HUDEP-2 (cell line): ENCODE data around the gene CSF1R.

Experiments used
- DNase-seq, 76 experiments: peaks; one replicate each; lab custom pipeline; 2025; ENCODE audit not compliant: unreplicated experiment in 76 of 76; lab: John Stamatoyannopoulos, UW

The CSF1R gene

GRCh38 chr5:150034662-150035061 is 51.7 kb downstream of the CSF1R start:
- DNase-seq, result no peak

GRCh38 chr5:150033334-150033733 is 53.0 kb downstream of the CSF1R start:
- no peak for DNase-seq

- DNase-seq, result peak in 12 of 76 experiments; percentile 9 to 49 (median 40)
Measured at GRCh38 chr5:150028047-150028446, 58.3 kb downstream of the CSF1R start.

GRCh38 chr5:150026682-150027172 is 59.6 kb downstream of the CSF1R start:
- peak in 75 of 76 experiments; percentile 9 to 89 (median 67) for DNase-seq

- peak in 29 of 76 experiments; percentile 7 to 67 (median 29) for DNase-seq
Measured at GRCh38 chr5:150024346-150024984, 61.9 kb downstream of the CSF1R start.

- no peak for DNase-seq
Measured at GRCh38 chr5:150023136-150023535, 63.2 kb downstream of the CSF1R start.

GRCh38 chr5:150022681-150023080 is 63.7 kb downstream of the CSF1R start:
- DNase-seq, result no peak

GRCh38 chr5:150022158-150022531 is 64.2 kb downstream of the CSF1R start:
- peak in 1 of 76 experiments; percentile 10 for DNase-seq

- DNase-seq, result no peak
Measured at GRCh38 chr5:150021491-150022157, 64.7 kb downstream of the CSF1R start.

GRCh38 chr5:150020249-150020648 is 66.1 kb downstream of the CSF1R start:
- no peak for DNase-seq

- peak in 13 of 76 experiments; percentile 4 to 52 (median 19) for DNase-seq
Measured at GRCh38 chr5:150017226-150018005, 68.9 kb downstream of the CSF1R start.

GRCh38 chr5:150016537-150016936 is 69.8 kb downstream of the CSF1R start:
- DNase-seq, result no peak

GRCh38 chr5:150015415-150015814 is 70.9 kb downstream of the CSF1R start:
- DNase-seq, result no peak

- no peak for DNase-seq
Measured at GRCh38 chr5:150014456-150014855, 71.9 kb downstream of the CSF1R start.

- DNase-seq, result no peak
Measured at GRCh38 chr5:150013931-150014330, 72.4 kb downstream of the CSF1R start.

GRCh38 chr5:150009671-150010387 is 76.5 kb downstream of the CSF1R start:
- DNase-seq, result no peak

- no peak for DNase-seq
Measured at GRCh38 chr5:150007050-150007449, 79.3 kb downstream of the CSF1R start.

- no peak for DNase-seq
Measured at GRCh38 chr5:150006318-150006717, 80.0 kb downstream of the CSF1R start.
